ENCODE results near the gene RAD51D.
"Not testable (repeated sequence)": the region's sequence is repeated elsewhere in the genome, so short reads cannot be mapped to it uniquely, and the experiment has no call there.

The RAD51D gene

GRCh38 chr17:35119370-35120165 lies at the start of gene RAD51D:
Gene RAD51D (minus strand): TSS chr17:35119860. CDS start chr17:35119613, 247 bp downstream.
- DNase-seq: peak; percentile 23 to 60

DNA sequence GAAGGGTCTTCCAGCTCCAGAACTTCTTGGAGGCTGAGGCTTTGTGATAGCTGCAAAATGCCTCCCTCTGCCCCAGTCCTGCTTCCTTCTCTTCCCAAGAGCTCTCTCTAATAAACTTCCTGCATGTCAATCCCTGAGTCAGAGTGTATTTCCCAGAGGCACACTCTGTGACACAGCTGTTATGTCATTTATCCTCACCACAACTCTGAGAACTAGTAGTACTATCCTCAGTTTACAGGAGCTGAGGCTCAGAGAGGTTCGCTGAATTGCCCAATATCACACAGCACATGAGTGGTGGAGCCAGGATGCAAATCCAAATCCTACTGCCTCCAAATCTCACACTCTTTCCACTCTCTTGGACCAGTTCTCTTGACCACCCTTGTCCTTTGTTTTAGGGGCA lies 48.0 kb upstream of the RAD51D start:
- no peak for DNase-seq

GRCh38 chr17:35167046-35167445 lies 47.4 kb upstream of the RAD51D start:
- DNase-seq: no peak

GRCh38 chr17:35166526-35166925 lies 46.9 kb upstream of the RAD51D start:
- no peak for DNase-seq

- DNase-seq: no peak
Observed at GRCh38 chr17:35164716-35165115, 45.1 kb upstream of the RAD51D start.

DNA sequence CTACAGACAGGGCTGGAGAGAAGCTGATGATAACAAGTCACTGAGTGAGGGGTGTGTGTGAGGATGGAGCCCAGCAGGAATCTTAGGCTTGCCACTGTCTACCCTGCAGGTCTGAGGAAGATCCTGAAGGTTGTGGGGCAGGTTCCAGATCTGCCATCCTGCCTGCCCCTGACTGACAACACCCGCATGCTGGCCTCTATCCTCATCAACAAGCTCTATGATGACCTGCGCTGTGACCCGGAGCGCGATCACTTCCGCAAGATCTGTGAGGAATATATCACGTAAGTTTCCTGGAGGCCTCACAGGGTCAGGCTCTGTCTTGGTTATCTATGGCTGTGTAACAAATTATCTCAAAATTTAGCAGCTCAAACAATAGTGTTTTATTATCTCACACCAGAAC lies 44.2 kb upstream of the RAD51D start:
- no peak for DNase-seq

DNA sequence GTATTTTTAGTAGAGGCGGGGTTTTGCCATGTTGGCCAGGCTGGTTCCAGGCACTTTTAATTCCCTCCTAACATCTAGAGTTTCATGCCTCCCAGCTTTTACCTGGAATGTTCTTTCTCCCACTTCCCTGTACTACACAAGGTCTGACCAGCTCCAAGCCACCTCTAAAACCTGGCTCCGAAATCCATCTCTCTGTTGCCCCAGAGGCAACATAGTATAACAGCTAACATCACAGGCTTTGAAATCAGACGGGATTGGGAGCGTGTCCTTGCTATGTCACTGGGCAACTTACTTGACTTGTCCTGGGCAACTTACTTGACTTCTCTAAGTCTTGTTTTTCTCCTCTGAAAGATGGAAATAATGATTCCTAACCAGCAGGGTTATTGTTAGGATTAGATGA lies 43.1 kb upstream of the RAD51D start:
- no peak for DNase-seq

DNA sequence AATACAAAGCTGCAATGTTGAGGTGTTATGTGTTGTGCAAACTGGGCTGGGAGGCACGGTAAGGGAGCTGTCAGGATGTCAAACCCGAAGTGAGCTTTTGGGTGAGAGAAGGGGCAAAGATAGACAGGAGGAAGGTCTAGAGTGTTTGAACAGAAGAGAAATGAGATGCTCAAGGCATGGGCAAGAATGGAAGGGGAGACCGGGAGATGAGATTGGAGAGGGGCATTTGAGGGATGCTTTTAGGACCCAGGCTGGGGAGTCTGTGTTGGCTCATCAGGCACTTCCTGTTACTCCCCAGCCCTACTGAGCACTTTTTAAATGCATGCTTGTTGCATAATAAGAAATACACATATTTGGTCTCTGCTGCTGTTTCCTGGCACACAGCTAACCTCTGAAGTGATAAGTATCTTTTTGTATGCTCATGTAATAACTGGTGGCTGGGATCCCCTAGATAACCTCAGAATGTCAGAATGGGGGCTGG lies 41.7 kb upstream of the RAD51D start:
- DNase-seq: no peak

DNA sequence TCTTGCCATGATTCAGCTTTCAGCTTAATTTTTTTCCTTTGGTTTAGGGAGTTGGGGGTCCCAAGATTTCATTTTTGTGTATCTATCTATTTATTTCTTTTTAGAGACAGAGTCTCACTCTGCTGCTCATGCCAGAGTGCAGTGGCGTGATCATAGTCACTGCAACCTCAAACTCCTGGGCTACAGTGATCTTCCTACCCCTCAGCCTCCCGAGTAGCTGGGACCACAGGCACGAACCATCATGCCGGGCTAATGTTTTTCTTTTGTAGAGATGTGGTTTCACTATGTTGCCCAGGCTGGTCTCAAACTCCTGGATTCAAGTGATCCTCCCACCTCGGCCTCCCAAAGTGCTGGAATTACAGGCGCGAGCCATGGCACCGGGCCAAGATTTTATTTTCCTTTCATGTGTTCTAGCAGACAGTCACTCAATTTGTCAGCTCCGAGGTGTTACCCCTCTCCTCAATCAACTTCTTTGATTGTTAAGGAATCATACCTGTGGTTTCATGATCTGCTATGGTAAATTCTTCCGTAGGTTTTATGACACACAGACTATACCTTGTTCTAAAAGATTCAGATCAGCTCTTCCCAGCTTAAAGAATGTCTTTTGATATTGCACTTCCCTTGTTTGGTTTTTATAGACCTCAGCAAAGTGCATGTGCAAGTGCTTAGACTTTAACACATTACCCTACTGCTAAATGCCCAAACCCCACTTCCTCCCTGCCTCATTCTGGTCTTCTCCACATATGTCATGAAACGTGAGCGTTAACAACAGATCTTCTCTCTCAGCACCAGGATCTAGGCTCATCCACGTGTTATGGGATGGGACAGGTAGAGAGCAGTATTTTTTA lies 40.9 kb upstream of the RAD51D start:
- DNase-seq: no peak

DNA sequence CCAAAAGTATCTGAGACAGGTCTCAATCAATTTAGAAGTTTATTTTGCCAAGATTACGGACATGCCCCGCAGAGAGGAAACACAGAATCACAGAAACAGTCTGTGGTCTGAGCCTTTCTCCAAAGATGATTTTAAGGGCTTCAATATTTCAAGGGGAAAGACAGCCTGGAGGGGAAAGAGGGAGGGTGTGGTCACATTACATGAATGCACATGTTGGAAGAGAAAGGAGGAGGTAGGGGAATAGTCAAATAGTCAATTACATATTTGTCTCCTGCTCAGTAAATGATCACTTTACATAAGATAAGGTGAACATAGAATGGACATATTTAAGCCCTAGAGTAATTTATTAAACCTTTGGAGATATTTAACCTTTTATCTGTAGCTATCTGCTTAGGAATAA lies 40.3 kb upstream of the RAD51D start:
- DNase-seq: no peak

- DNase-seq: no peak
Observed at GRCh38 chr17:35155246-35155645, 35.6 kb upstream of the RAD51D start.

GRCh38 chr17:35154196-35155165 lies 34.8 kb upstream of the RAD51D start:
- DNase-seq: no peak

DNA sequence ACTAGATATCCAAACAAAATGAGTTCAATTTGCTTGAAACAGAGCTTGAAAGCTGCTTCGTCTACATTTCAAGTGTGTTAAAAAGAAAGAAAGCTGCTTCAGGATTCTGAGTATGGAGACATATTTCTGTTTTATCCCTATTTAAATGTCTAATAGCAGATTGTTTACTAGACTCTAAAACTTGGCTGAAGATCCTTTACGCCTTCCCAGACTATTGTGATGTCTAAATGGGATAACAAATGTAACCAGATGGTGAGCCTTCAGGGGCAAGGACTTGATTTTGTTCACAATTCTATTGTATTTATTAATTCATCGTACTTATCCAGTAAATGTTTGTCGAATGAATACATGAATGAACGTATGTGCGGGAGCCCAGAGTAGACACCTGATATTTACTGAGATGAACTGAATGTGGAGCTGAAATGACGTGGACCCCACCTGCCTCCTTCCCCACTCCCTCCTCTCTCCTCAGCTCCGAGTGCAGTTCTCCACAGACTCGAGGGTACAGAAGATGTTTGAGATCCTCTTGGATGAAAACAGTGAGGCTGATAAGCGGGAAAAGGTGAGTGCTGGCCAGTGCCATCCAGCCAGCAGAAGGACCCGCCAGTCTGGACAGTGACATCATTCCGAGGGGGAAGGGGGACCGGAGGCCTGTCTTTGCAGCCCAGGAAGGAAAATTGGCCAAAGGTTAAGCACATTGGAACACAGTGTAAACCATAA lies 32.9 kb upstream of the RAD51D start:
- no peak for DNase-seq

DNA sequence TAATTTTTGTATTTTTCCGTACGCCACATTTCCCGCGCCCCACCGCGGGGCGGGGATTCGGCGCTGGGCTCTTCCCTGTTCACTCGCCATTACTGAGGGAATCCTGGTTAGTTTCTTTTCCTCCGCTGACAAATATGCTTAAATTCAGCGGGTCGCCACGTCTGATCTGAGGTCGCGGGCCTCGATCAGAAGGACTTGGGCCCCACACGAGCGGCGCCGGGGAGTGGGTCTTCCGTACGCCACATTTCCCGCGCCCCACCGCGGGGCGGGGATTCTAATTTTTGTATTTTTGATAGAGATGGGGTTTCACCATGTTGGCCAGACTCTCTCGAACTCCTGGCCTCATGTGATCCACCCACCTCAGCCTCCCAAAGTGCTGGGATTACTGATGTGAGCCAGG lies 31.4 kb upstream of the RAD51D start:
- DNase-seq: not testable (repeated sequence)

DNA sequence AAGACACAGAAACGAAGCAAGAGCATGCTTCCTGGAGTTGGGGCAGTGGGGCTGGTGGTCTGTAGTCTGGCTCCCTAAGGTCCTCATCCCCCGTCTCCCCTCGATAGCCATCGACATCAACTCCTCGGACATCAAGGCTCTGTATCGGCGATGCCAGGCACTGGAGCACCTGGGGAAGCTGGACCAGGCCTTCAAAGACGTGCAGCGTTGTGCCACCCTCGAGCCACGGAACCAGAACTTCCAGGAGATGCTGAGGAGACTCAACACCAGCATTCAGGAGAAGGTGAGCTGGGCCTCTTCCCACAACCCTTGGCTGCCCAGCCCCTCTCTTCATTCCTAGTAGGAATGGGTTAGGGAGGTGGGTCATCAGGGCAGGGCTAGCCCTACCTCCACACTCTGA lies 30.3 kb upstream of the RAD51D start:
- no peak for DNase-seq

DNA sequence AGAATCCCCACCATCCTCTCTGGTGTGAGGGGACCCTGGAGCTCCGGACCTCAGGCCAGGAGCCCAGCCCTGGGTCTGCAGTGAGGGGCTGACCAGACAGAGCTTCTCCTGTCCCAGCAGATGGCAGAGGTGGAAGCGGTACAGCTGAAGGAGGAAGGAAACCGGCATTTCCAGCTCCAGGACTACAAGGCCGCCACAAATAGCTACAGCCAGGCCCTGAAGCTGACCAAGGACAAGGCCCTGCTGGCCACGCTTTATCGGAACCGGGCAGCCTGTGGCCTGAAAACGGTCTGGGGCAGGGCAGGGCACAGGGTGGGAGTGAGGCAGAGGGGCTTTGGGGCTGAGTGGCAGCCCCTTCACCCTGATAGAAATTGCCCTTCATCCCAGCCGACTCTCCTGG lies 28.5 kb upstream of the RAD51D start:
- DNase-seq: no peak

GRCh38 chr17:35147375-35147905 lies 27.8 kb upstream of the RAD51D start, which contains the start of gene UNC45B:
Gene UNC45B (plus strand): TSS chr17:35147817. CDS start chr17:35148264, 447 bp downstream.
- DNase-seq: no peak

DNA sequence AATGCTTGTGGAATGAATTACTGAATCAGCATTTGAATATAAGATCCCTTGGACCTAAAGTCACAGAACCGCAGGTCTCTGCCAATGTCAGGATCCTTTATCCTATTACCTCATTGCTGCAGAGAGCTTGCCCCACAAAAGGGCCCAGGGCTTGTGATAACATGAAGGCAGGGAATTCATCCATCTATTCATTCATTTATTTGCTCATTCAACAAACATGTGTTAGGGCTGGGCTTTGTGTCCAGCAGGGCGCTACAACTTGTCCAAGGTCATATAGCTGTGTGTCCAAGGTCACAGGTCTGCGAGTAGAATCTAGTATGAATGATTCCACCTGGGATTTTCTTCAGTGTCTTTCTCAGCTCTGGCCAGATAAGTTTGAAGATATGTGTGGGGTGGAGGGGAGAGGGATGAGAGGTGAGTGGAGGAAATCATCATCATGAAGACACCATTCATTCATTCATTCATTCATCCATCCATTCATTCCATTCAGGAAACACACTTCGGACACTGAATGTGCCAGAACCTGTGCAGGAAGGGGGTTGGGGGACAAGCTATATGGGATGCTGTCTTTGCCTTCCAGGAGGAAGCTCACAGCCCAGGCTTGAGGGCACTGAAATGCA lies 26.7 kb upstream of the RAD51D start:
- no peak for DNase-seq

- DNase-seq: no peak
Observed at GRCh38 chr17:35144840-35145239, 25.2 kb upstream of the RAD51D start.

GRCh38 chr17:35142467-35142796 lies 22.8 kb upstream of the RAD51D start:
- DNase-seq: no peak
